HG03066 (cell line): ENCODE data around the gene ASTE1.
"Not testable (repeated sequence)": the region's sequence is repeated elsewhere in the genome, so short reads cannot be mapped to it uniquely, and the experiment has no call there.

Experiments
- ATAC-seq: cut with Tn5 transposase; IDR thresholded peaks from one replicate; pipeline ENCODE4 v1.9.1; 2021; ENCODE audit warnings: low read depth; ENCODE audit not compliant: unreplicated experiment

The ASTE1 gene, protein sequence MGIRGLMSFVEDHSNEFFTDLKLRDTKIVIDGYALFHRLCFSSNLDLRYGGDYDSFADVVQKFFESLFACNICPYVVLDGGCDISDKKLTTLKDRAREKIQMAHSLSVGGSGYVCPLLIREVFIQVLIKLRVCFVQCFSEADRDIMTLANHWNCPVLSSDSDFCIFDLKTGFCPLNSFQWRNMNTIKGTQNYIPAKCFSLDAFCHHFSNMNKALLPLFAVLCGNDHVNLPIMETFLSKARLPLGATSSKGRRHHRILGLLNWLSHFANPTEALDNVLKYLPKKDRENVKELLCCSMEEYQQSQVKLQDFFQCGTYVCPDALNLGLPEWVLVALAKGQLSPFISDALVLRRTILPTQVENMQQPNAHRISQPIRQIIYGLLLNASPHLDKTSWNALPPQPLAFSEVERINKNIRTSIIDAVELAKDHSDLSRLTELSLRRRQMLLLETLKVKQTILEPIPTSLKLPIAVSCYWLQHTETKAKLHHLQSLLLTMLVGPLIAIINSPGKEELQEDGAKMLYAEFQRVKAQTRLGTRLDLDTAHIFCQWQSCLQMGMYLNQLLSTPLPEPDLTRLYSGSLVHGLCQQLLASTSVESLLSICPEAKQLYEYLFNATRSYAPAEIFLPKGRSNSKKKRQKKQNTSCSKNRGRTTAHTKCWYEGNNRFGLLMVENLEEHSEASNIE

DNA sequence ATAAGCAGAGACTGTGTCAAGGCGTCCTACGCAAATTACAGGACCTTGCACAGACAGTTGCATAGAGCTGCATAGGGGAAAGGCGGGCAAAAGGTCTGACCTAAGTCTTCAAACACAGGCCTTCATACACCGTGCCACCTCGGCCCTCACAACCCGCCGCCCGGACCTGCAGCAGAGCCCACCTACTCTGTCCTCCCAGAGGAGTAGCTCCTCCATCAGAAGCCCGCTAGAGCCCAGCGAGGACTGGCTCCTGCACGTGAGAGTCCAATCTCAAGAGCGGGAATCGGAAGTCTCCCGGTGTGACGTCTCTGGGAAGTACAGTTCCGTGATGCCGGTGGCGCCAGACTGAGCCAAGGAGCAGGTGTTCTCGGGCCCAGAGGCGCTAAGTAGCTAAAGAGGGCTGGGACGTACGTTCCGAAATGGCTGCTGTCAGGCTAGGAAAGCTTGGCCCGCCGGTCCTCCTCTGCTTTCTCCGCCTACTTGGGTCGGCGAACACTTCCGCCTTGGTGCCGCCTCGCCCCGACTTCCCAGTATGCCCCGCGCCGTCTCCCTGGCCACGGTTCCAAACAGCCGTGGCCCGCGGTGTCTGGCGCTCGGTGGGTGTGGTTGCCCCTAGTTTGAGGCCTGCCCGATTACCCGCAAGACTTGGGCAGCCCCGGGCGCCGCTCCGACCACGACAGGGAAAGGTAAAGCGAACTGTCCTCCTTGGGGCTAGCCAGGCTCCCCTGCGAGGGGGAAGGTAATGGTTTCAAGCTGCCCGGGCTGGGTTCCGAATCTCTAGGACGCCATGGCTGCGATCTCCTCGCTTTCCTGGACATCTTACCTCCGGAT, at the start of gene ASTE1, which contains the start of gene NEK11:
ASTE1 (minus strand) TSS at position 505 of the 831 bp plus-strand sequence. CDS start 1,519 bp downstream, outside the sequence.
NEK11 (plus strand) TSS at position 557 of the 831 bp plus-strand sequence. CDS start 2,832 bp downstream, outside the sequence.
- ATAC-seq, result peak; percentile 99

DNA sequence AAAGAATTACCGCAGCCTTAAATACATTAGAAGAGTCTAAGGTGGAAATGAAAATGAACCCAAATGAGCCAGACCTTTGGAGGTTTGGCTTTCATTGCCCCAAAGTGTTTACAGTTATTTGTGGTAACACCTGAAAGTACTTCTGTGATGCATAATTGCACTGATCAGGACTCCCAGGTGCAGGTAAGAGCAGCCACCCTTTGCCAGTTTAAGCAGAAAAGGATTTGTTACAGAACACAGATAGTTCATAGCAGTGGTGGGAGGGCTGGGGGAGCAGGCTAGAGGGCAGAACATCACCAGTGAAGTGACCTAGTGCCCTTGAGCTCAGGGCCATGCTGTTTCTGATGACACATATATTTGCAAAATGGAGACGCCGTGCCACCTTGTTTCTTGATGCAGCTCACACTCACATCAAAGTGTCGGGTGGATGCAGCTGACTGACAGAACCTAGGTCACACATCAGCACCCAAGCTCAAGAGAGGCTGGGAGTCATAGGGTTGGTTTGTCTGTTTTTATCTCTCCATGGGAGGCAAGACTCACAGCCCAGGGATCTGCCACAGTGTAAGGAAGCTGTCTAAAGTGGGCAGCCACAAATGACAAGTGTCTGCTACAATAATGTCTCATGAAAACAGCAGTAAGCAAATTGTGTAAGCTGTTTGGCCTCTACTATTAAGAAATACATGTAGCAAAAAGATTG, 49.2 kb upstream of the ASTE1 start:
- no peak for ATAC-seq

DNA sequence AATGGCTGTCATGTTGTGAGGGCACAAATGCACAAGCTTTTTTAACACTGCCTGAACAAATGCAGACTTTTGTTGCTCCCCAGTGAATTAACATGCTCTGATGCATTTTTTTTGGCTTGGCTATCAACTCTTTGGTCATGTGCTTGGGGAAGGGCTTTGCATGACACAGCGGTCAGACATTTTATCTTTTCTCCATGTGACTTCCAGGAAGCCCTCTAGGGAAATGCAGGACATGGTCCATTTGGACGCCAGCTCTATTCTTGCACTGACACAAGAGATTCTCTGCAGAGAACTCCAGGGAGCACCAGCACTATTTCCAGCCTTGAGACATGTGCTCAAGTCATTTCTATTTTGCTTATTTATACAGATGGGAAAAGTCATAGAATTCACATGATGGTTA, 46.2 kb upstream of the ASTE1 start:
- ATAC-seq, result no peak

DNA sequence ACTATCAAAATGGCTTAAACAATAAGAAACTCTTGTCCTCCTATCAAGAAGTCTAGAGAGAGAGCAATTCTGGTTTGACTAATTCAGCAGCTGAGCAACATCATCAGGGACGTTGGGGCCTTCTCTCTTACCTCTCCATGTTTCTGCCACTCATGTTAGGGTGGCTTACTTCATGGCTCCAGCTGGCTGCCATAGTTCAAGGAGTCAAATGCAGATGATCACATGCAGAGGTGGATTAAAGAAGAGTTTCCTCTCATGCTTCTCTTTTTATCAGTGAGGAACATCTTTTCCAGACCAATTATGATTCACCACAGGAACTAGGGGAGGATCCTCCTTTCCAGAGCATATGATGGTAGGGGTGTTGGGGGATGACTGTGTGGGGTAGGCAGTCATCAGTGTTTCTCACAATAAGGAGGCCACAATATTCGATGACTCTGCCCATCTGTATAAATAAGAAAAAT, 45.5 kb upstream of the ASTE1 start:
- no peak for ATAC-seq

DNA sequence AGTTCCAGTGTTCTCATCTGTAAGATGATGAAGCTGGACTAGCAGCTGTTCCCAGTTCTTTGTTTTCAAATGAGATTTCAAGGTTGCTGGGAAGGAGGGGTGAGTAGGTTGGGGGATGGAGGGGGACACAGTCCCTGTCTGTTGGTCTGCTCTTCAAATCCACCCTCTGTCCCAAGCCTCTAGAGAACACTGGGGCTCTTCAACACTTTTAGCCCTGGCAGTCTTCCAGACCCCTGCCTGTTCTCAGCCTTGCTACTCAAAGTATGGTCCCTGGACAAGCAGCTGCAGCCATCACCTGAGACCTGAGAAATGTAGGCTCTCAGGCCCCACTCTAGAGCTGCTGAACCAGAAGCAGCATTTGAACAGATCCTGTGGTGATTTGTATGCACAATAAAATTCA, 41.4 kb upstream of the ASTE1 start:
- no peak for ATAC-seq

DNA sequence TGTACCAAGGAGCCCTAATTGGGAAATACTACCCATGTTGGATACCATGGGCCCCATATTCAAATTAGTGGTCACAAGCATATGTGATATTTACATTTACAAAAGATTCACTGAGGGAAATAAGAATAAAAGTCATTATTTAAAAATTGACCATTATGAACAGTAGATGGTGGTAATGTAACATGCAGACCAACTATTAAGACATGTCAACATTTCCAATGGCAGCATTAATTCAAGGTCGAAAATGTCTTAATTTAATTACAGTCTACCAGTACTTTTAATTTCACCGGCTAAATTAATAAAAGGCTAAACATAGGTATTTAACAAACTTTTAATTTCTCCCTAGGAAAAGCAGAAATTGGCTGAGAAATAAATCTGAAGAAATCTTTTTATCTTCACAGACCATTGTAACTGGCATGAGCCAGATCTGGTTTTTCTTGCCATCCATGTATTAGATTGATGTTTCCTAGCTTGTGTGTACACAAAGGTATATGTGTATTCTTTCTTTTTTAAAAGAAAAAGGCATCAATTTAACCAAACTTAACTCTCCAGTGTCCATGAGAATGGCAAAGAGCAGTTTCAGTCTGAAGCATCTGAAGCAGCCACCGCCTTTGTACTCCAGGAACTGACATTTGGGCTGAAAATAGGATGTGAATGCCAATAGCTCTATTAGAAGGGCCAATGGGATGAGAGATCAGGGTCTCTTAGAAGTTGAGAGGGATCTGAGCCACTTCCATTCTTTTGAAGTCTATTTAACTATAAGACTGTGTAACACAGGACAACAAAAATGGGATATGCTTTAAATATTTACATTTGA, 26.6 kb upstream of the ASTE1 start:
- ATAC-seq, result no peak

DNA sequence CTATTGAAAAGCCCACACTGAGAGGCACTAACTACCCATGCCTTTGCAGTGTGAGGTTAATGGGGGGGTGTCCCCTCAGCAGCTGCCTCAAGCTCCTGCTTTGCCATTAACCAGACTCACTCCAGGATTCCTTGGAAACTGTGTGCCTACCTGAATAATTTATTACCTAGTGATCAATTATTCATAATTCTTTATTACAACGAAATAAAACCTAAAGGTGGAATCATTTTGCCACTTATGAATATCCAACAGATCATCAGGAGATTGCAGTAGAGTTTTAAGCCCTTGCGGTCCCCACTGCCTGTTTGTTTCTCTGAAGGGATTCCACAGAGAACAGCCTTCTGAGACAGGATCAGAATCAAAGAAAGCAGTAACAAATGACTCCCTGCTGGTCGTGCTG, 23.4 kb upstream of the ASTE1 start:
- no peak for ATAC-seq

DNA sequence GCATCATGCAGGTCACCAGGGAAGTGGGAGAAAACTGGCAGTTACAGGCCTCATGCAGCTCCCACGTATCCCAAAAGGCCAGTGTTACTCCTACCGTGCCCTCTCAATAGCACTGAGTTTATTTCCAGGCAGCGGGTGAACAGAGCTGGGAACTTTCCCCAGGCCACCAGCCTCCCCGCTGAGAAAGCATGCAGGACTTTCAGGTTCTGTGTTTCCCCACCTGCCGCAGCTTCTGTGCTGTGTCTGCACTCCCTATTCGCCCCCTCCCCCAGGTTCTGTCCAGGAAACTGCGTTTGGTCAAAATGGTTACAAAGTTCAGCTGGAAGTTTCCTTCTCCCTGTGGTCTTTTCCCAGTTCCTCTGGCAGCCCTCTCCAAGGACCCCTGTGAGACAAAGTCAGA, 21.4 kb upstream of the ASTE1 start:
- no peak for ATAC-seq

DNA sequence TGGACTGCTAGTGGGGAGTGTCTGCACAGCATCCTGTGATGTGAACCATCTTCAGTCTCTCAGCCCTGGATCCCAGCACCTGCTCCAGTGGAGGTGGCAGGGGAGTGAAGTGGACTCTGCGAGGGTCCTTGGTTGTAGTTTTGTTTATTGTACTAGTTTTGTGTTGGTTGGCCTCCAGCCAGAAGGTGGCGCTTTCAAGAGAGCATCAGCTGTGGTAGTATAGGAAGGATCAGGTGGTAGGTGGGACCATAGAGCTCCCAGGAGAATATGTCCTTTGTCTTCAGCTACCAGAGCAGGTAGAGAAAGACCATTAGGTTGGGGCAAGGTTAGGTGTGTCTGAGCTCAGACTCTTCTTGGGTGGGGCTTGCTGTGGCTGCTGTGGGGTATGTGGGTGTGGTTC, 21.0 kb upstream of the ASTE1 start:
- ATAC-seq, result no peak

DNA sequence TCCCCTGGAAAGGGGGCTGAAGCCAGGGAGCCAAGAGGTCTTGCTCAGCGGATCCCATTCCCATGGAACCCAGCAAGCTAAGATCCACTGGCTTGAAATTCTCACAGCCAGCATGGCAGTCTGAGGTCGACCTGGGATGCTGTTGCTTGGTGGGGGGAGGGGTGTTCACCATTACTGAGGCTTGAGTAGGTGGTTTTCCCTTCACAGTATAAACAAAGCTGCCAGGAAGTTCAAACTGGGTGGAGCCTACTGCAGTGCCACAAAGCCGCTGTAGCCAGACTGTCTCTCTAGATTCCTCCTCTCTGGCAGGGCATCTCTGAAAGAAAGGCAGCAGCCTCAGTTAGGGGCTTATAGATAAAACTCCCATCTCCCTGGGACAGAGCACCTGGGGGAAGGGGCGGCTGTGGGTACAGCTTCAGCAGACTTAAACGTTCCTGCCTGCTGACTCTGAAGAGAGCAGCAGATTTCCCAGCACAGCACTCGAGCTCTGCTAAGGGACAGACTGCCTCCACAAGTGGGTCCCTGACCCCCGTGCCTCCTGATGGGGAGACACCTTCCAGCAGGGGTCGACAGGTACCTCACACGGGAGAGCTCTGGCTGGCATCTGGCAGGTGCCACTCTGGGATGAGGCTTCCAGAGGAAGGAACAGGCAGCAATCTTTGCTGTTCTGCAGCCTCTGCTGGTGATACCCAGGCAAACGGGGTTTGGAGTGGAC, 15.8 kb upstream of the ASTE1 start:
- ATAC-seq, result not testable (repeated sequence)

DNA sequence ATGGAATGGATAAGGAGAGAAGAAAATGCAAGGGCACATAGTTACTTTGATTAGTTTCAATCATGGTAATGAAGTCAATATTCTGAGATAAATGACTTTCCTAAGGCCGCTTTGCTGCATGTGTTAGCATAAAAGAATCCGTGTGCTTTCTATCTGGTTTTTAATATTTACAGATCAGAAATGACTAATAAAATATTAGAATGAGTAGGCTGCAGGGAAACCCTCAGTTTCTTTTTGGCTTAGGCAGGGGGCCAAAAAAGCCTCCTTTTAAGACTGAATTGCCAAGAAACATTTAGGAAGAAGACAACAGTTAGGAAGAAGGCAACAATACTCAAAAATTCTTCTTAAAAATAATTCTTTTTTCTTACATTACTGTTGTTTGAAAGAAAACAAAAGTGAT, 11.7 kb upstream of the ASTE1 start:
- no peak for ATAC-seq

DNA sequence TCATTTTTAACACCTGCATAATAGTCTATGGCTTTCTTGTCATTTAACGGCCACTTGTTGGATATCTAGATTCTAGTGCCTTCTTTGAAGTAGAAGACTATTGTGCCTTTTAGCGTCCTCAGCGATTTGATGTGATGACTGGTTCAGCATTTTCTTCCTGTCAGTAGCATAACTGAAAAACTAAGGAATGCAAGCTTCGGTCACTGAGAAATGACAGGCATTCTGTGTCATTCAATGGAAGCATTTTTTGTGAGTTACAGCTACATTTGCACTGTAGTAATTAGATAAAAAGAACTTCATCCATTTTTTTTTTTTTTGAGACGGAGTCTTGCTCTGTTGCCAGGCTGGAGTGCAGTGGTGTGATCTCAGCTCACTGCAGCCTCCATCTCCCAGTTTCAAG, 10.4 kb upstream of the ASTE1 start:
- no peak for ATAC-seq

DNA sequence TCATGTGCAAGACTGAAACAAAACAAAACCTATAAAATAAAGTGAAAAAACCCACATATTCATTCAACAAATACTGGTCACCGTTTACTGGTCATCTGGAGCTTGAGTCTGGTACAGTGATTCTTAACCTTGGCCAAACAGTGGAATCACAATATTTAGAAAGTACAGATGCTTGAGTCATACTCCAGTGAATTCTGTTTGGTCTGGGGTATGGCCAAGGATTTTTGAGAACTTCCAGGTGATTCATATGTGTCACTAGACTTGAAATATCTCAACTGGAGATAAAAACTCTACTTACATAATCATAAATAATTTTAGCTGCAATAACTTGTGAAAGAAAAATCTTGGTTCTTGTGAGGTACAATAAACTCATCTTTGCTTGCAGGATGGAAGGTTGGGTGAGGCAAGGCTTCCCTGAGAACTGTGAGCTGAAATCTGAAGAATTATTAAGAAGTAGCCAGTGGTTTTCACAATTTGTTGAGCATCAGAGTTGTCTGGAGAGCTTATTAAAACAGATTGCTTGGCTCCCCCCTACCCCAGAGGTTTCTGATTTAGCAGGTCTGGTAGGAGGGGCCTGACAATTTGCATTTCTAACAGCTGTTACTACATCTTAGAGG, 9.7 kb upstream of the ASTE1 start:
- ATAC-seq, result no peak

DNA sequence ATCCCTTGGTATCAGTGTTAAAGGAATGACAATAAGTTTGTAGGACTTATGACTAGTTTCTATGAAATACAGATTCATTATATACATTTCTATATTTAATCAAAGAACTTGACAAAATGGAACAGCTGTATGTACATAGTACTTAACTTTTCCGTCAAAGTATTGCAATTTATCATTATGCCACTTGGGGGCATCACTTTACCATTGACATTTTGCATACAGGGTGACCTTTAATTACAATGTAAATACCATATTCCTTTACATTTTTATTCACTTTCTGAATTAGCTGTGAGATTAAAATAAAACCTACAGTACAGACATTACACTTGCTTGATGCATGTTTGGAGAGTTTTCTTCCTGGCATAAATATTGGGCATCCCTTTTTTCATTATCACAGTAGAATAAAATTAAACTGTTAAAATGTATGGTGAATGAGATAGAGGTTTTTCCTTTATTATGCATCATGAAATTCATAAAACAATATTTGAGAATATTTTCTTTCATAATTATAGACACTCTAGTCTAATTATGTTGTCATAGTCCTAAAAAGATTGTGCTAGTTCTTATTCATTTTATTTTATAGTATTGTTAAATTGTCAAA, 7.0 kb upstream of the ASTE1 start:
- no peak for ATAC-seq

DNA sequence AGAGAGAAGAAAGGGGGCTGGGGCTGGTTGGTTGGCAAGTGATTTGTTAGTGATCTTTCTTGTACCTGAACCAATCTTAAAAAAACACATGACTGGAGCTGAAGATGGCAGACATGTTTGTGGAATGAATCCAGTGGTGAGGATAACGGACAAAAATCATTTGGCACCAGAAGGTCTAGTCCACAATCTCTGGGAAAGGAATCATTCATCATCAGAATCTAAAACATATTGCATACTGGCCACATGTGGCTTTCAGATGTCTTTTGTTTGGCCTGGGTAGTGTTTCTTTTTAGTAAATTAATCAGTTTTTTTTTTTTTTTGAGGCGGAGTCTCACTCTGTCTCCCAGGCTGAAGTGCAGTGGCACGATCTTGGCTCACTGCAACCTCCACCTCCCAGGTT, 5.0 kb upstream of the ASTE1 start:
- no peak for ATAC-seq

DNA sequence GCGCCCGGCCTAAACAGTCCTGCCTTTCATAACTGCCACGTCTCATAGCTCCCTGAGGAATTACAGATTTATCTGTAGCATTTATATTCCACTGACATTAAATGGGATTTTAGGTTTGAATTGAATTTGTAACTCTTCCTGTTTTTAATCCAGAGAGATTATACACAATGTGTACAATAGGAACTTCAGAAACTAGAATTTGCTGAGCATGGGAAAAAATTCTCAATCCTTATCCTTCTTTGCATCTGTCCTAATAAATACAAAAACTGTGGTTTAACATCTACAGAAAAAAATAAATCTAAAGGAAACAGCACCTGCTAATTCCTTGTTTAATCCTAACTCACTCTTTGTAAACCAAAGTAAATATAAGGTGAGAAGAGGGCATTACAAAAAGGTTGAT, 2.2 kb upstream of the ASTE1 start:
- ATAC-seq, result no peak

DNA sequence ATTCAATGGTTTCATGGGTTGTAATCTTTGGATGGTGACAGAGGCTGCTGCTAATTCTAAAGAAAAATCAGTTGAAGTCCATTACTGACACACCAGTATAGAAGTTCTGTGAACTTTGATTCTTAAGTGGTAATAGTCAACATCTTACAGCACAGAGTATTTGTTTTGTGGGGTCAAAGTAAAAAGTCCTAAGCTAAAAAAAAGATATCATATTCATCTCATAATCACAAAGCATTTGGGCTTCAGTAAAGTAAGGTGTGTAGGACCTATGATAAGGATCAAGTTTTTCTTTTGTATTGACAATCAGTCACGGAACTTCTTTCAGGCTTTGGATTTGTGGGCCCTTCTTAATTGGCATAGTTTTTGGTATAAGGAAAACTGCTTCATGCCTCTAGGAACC, 1.1 kb downstream of the ASTE1 start:
- ATAC-seq, result no peak

DNA sequence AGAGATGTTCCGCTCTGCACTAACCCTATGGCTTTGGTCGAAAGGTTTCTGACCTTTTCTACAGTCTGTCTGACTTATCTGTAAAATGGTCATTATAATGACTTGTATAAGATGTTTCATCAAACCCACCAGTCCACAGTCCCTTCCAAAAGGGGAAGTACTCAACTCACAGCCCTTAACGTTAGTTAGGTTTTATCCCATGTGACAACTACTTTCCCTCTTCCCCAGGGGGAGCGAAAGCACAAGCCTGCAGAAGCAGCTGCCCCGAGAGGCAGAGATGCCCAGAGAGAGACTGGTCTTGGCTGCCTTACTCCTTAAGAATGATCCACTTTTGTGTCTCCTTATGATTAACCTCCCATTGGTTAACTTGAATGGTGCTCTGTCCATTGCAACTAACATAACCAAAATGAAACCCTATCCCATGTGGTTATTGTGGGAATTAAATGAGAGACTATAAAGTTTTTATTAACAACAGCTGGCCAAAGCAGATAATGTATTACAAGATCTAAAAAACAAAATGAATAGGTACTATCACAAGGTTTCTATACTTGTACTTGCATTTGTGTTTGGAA, 6.4 kb downstream of the ASTE1 start:
- ATAC-seq, result no peak
